OCI-LY1 (cell line): ENCODE data around the gene HOXC4.

Source experiments
- H2AFZ ChIP-seq: fragments of 200-600 bp; sonication (generic), shearing (Covaris generic); 2 replicates; pipeline ENCODE4 v1.6.0; 2014; ENCODE audit warnings: antibody characterized with exemption, mild to moderate bottlenecking, low read length
- H3F3A ChIP-seq: fragments of 200-600 bp; sonication (generic), shearing (Covaris generic); 2 replicates; pipeline ENCODE4 v1.6.0; 2014; ENCODE audit warnings: mild to moderate bottlenecking, antibody characterized with exemption, low read length, moderate library complexity; ENCODE audit not compliant: insufficient read depth
- H3K27ac ChIP-seq: fragments of 200-600 bp; sonication (generic); 2 replicates; pipeline ENCODE4 v1.5.1; 2014; ENCODE audit warnings: low read length, mixed run types, mild to moderate bottlenecking, low read depth; ENCODE audit not compliant: poor library complexity, severe bottlenecking
- H3K27me3 ChIP-seq: fragments of 200-600 bp; sonication (generic); 2 replicates; pipeline ENCODE4 v1.6.0; 2014; ENCODE audit warnings: antibody characterized with exemption, mild to moderate bottlenecking, low read length, moderate library complexity; ENCODE audit not compliant: insufficient read depth
- H3K36me3 ChIP-seq: fragments of 200-600 bp; sonication (generic); 2 replicates; pipeline ENCODE4 v1.6.1; 2014; ENCODE audit warnings: mild to moderate bottlenecking, antibody characterized with exemption, low read length, moderate library complexity, mixed read lengths; ENCODE audit not compliant: insufficient read depth
- H3K4me1 ChIP-seq: fragments of 200-600 bp; sonication (generic); 2 replicates; pipeline ENCODE4 v1.5.1; 2014; ENCODE audit warnings: mild to moderate bottlenecking, low read length, moderate library complexity; ENCODE audit not compliant: insufficient read depth, severe bottlenecking
- H3K4me2 ChIP-seq: fragments of 200-600 bp; sonication (generic), shearing (Covaris generic); 2 replicates; pipeline ENCODE4 v1.6.1; 2014; ENCODE audit warnings: low read length
- H3K4me3 ChIP-seq: fragments of 200-600 bp; sonication (generic); 2 replicates; pipeline ENCODE4 v1.5.1; 2014; ENCODE audit warnings: low read length, low read depth, mild to moderate bottlenecking, mixed read lengths; ENCODE audit not compliant: poor library complexity, severe bottlenecking
- H3K79me2 ChIP-seq: fragments of 200-600 bp; shearing (Covaris generic); 2 replicates; pipeline ENCODE4 v1.6.1; 2016; ENCODE audit warnings: mixed run types, low read length, mixed read lengths; ENCODE audit not compliant: insufficient read depth
- H3K9ac ChIP-seq: fragments of 200-600 bp; sonication (generic), shearing (Covaris generic); 2 replicates; pipeline ENCODE4 v1.6.1; 2014; ENCODE audit warnings: mild to moderate bottlenecking, low read length, mixed read lengths
- H3K9me2 ChIP-seq: fragments of 200-600 bp; sonication (generic), shearing (Covaris generic); 2 replicates; pipeline ENCODE4 v1.6.1; 2014; ENCODE audit warnings: low read depth, mild to moderate bottlenecking, low read length, mixed read lengths
- H3K9me3 ChIP-seq: fragments of 200-600 bp; shearing (Covaris generic); 2 replicates; pipeline ENCODE4 v1.6.1; 2014; ENCODE audit warnings: low read length, mixed read lengths
- H4K20me1 ChIP-seq: fragments of 200-600 bp; sonication (generic), shearing (Covaris generic); 2 replicates; pipeline ENCODE4 v1.6.0; 2016; ENCODE audit warnings: mild to moderate bottlenecking, low read length; ENCODE audit not compliant: insufficient read depth
- CTCF ChIP-seq: fragments of 200-600 bp; sonication (generic), shearing (Covaris generic); IDR thresholded peaks from 2 replicates; pipeline ENCODE4 v1.5.1; 2017; ENCODE audit warnings: mild to moderate bottlenecking, antibody characterized with exemption, low read length, moderate library complexity, mixed read lengths
- EZH2 ChIP-seq: fragments of 200-600 bp; sonication (generic), shearing (Covaris generic); IDR thresholded peaks from 2 replicates; pipeline ENCODE4 v1.8.0; 2017; ENCODE audit warnings: borderline replicate concordance, mixed run types, mild to moderate bottlenecking, antibody characterized with exemption, low read length, moderate library complexity, mixed read lengths

Gene HOXC4

GRCh38 chr12:54039417-54040147 is 14.1 kb upstream of the HOXC4 start:
- Histone ChIP-seq H3K9me2 (no peaks in the 10 kb centered on the region), H3K4me1 (peaks cover 7% of the 10 kb centered on the region), H3K36me3 (no peaks in the 10 kb centered on the region), H3K27ac (no peak overlapping the region), H3K9ac (no peak overlapping the region), H4K20me1 (no peaks in the 10 kb centered on the region), H3K79me2 (no peaks in the 10 kb centered on the region), H3K27me3 (no peaks in the 10 kb centered on the region; the same call in 1 of the 2 replicates), H3K9me3 (no peaks in the 10 kb centered on the region), H3K4me3 (no peak overlapping the region), H2AFZ (no peak overlapping the region), H3F3A (no peaks in the 10 kb centered on the region), H3K4me2 (no peak overlapping the region)
- TF ChIP-seq CTCF = no peak

- Histone ChIP-seq H2AFZ (no peak overlapping the region), H3K4me1 (peaks cover 7% of the 10 kb centered on the region), H3K4me3 (no peak overlapping the region), H3K9me2 (no peaks in the 10 kb centered on the region), H3K4me2 (peak overlapping the region; percentile 30; the same call in 1 of the 2 replicates), H3K27ac (no peak overlapping the region), H3F3A (no peaks in the 10 kb centered on the region), H3K36me3 (no peaks in the 10 kb centered on the region), H3K27me3 (no peaks in the 10 kb centered on the region; the same call in 1 of the 2 replicates), H3K9ac (no peak overlapping the region), H3K79me2 (no peaks in the 10 kb centered on the region), H3K9me3 (no peaks in the 10 kb centered on the region), H4K20me1 (no peaks in the 10 kb centered on the region)
- TF ChIP-seq EZH2 (no peak), CTCF (no peak)
Measured at GRCh38 chr12:54040148-54040494, 13.5 kb upstream of the HOXC4 start.

- Histone ChIP-seq H3K4me1 (peaks cover 7% of the 10 kb centered on the region), H3K4me2 (no peak overlapping the region), H3K27ac (no peak overlapping the region), H3K4me3 (no peak overlapping the region), H3K79me2 (no peaks in the 10 kb centered on the region), H3K36me3 (no peaks in the 10 kb centered on the region), H4K20me1 (no peaks in the 10 kb centered on the region), H3K9me3 (no peaks in the 10 kb centered on the region), H3K9me2 (no peaks in the 10 kb centered on the region), H2AFZ (no peak overlapping the region), H3F3A (no peaks in the 10 kb centered on the region), H3K27me3 (no peaks in the 10 kb centered on the region; the same call in 1 of the 2 replicates), H3K9ac (no peak overlapping the region)
- TF ChIP-seq CTCF (no peak), EZH2 (no peak)
Measured at GRCh38 chr12:54040648-54041047, 13.0 kb upstream of the HOXC4 start.
